GM18520 (cell line): Measurements from ENCODE around the gene MORC3.
"Not testable (repeated sequence)": the region's sequence is repeated elsewhere in the genome, so short reads cannot be mapped to it uniquely, and the experiment has no call there.

Experiments
- ATAC-seq: cut with Tn5 transposase; IDR thresholded peaks from one replicate; pipeline ENCODE4 v1.9.1; 2021; ENCODE audit not compliant: unreplicated experiment

MORC3 gene

DNA sequence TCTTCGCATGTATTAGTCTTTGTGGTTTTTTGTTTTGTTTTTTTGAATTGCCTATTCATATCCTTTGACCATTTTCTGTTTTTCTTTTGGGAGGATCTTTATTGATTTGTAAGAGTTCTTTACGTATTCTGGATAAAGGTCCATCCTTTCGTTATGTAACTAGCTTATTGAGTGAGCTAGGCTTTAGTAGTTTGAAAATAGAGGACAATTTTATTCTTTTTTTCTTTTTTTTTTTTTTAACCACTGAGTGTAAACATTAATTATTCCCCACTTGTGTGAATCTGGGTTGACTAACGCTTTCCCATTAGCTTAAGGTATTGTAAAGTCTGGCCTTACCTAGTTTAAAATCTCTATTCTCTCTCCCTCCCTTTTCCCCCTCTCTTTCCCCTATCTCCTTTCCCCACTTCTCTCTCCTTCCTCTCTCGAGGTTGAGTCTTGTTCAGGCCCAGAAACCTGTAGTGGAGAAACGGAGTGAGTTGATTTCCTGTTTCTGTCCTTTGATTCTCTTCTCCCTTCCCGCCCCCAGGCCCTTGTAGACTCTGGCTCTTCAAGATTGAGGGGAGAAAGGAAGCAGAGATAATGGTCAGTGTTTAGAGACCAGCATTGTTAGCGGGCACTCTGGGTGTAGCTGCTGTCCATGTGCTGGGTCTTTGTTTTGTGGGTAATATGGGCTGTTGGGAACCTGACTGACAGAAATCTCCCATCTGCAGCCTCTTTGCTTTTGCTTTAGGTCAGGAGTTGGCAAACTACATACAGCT is 1.5 kb downstream of the MORC3 start:
- no peak for ATAC-seq

DNA sequence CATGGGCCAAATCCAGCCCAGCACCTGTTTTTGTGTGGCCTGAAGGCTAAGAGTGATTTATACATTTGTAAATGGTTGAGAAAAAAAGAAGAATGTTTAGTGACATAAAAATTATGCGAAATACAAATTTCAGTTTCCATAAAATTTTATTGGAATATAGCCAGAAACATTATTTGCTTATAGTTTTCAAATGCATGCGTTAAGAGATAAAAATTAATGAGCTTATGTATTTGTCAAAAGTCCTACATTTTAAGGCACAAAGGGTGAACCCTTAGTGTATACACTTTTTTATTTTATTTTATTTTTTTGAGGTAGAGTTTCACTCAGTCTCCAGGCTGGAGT is 2.1 kb downstream of the MORC3 start:
- ATAC-seq, result no peak

DNA sequence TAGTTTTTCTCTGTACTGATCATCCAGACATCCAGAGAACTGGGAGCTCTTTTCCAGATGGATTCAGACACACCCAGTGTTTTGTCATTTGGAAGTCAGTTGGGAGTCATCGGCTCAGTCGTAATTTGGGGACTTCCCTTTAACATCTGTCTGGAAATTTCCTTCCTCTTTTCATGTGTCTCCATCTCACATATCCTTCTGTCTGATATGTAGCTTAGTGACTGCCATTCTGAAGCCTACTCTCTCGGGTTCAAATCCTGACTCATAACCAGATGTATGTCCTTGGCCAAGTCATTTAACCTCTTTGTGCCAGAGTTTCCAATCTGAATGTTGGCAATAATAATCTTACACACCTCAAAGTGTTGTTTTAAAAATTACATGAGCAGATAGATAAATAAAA is 3.0 kb downstream of the MORC3 start:
- no peak for ATAC-seq

GRCh38 chr21:36325373-36326010 is 5.5 kb downstream of the MORC3 start:
- no peak for ATAC-seq

- ATAC-seq, result no peak
Measured at GRCh38 chr21:36330904-36331303, 10.9 kb downstream of the MORC3 start.

DNA sequence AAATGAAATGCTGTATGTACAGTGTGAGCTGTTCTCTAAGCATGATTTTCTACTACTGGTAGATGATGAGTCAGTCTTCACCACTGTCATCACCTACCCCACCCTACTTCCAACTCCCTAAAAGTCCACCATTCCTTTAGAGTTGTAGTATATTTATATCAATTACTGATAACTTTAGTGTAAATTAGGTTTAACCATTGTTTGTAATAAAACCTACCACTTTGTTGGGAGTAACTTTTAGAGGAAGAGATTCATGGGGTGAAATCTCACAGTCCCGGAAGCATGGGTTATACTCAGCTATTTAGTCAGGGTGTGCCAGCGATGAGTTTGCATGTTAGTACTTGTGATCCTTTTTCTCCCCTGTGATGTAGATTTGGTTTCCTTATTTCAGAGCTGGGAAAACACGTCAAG is 17.1 kb downstream of the MORC3 start:
- ATAC-seq, result no peak

GRCh38 chr21:36338975-36339374 is 19.0 kb downstream of the MORC3 start:
- ATAC-seq, result no peak

- ATAC-seq, result not testable (repeated sequence)
Measured at GRCh38 chr21:36342581-36342980, 22.6 kb downstream of the MORC3 start.

GRCh38 chr21:36344931-36345330 is 24.9 kb downstream of the MORC3 start:
- ATAC-seq, result no peak

- no peak for ATAC-seq
Measured at GRCh38 chr21:36347278-36347961, 27.4 kb downstream of the MORC3 start.

DNA sequence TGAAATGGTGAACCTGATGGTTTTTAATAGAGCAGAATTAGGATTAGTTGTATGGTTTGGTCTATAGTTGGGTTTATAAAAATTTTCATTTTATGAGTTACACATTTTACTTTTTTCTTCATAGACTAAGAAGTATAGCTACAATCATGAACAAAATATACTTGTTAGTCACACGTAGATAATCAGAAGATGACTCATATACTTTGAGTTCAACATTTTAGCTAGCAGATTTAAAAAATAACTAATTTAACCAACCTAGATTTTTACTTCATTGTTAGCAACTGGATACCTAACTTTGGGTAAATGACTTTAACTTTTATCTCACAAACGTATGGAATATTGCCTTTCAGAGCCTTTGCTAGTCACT is 27.9 kb downstream of the MORC3 start:
- ATAC-seq, result no peak

DNA sequence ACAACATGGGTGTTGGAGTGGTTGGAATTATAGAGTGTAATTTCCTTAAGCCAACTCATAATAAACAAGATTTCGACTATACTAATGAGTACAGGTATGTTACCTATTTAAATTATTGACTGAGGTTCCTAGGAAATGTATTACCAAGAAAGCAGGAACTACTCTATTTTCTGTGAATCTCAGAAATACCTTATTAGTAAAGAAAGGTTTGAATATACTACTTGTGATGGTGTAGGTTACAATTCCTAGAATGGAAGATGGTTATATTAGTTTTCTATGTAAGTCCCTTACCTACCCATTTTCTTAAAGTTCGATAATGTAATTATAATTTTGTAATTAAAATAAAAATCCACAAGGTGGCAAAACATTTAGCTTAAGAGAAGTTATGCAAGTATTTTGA is 29.3 kb downstream of the MORC3 start:
- ATAC-seq, result no peak

- ATAC-seq, result no peak
Measured at GRCh38 chr21:36350282-36350910, 30.4 kb downstream of the MORC3 start.

GRCh38 chr21:36354918-36355680 is 35.1 kb downstream of the MORC3 start:
- no peak for ATAC-seq

- ATAC-seq, result no peak
Measured at GRCh38 chr21:36355868-36356267, 35.9 kb downstream of the MORC3 start.

GRCh38 chr21:36359185-36359584 is 39.2 kb downstream of the MORC3 start:
- no peak for ATAC-seq

GRCh38 chr21:36369064-36369685 is 49.2 kb downstream of the MORC3 start:
- no peak for ATAC-seq

DNA sequence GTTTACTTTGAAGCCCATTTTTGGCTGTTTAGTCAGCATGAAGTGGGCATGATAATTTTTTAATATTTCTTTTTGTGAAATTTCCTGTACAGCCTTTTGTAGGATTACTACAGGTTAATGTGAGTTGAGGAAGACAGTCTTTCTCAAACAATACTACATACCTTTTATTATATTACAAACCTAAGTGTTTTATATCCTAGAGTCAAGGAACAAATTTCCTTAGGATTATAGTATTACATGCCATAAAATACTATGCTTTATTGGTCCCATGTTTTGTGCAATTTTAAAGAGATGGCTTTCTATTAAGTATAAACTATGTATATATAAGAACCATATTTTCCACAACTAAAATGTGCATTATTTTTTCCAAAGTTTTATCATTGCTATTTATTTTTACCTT is 56.0 kb downstream of the MORC3 start:
- ATAC-seq, result no peak

GRCh38 chr21:36377391-36377842 is 57.4 kb downstream of the MORC3 start:
- no peak for ATAC-seq

DNA sequence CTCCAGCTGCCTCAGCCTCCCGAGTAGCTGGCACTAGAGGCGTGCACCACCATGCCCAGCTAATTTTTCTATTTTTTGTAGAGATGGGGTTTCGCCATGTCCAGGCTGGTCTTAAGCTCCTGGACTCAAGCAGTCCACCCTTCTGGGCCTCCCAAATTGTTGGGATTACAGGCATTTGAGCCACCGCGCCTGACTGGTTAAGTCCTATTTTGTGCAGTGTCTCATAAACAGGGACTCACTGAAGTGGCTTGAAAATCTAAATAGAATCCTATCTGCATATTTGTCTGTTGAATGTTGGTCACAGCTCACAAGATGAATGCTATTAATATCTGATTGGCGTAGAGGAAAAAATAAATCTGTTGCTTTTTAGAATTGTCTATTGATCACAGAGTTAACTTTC is 59.3 kb downstream of the MORC3 start:
- no peak for ATAC-seq
